H7 (cell line): ENCODE measurements around the gene FFAR3. TPM values are rescaled to one million over a fixed set of nuclear protein-coding genes. Genes with fewer than 3 reads are reported as not detected.

ENCODE experiments used
- DNase-seq: peaks from one replicate; pipeline ENCODE4 v3.0.0; 2012
- H3K27me3 ChIP-seq: 2 replicates; pipeline ENCODE4 v1.6.0; 2011; ENCODE audit warnings: mild to moderate bottlenecking, low read length; ENCODE audit not compliant: control insufficient read depth, insufficient read depth
- H3K36me3 ChIP-seq: replicated peaks from 2 replicates; pipeline ENCODE4 v1.5.1; 2011; ENCODE audit warnings: low read length; ENCODE audit not compliant: control insufficient read depth, insufficient read depth
- H3K4me3 ChIP-seq: 2 replicates; pipeline ENCODE4 v1.5.1; 2011; ENCODE audit warnings: low read depth, mild to moderate bottlenecking, control low read depth, low read length, moderate library complexity; ENCODE audit not compliant: insufficient read depth
- total RNA-seq: library from RNA; depleted of rRNA; stranded (reverse); fragments of >200 nt; shearing (Covaris generic); gene quantifications from 2 replicates; pipeline ENCODE4 v1.2.3, GENCODE V29; 2014; rRNA removed

Gene FFAR3, protein sequence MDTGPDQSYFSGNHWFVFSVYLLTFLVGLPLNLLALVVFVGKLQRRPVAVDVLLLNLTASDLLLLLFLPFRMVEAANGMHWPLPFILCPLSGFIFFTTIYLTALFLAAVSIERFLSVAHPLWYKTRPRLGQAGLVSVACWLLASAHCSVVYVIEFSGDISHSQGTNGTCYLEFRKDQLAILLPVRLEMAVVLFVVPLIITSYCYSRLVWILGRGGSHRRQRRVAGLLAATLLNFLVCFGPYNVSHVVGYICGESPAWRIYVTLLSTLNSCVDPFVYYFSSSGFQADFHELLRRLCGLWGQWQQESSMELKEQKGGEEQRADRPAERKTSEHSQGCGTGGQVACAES
- not detected in 2 replicates for total RNA-seq

DNA sequence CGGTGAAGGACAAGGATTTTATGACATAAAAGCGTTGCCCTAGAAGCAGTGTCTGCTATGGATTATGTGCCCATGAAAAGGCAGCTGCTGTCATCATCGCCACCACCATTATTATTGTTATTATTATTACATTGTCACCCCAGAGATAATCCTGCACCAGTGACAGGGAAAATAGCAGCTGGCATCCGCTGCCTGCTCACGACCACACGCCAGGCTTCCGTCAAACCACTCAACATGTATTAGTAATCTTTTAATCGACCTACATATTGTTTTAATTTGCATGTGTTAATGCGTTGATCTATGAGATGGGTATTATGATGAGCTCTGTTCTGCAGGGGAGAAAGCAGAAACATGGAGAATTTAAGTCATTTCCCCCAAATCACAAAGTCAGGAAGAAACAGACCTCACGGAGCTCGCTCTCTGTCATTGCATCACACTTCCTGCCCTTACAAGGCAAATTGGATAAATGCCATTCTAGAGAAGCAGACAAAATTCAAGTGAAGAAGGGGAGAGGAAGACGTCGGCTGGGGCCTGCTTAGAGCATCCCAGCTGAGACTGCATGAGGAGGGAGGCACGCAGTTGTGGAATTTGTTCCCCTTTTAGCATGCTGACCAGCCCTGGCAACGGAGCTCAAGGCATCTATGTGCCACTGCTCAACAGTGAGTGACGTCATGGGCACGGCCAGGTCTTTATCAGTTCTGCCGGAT lies at the start of gene FFAR3:
FFAR3 (plus strand) TSS at position 594 of the 707 bp plus-strand sequence. CDS start 431 bp downstream, outside the sequence.
- Histone ChIP-seq H3K4me3 (no peak within 1 kb of the TSS), H3K27me3 (no peaks in the 10 kb centered on the region), H3K36me3 (no peaks in the 10 kb centered on the region)
- no peak for DNase-seq

DNA sequence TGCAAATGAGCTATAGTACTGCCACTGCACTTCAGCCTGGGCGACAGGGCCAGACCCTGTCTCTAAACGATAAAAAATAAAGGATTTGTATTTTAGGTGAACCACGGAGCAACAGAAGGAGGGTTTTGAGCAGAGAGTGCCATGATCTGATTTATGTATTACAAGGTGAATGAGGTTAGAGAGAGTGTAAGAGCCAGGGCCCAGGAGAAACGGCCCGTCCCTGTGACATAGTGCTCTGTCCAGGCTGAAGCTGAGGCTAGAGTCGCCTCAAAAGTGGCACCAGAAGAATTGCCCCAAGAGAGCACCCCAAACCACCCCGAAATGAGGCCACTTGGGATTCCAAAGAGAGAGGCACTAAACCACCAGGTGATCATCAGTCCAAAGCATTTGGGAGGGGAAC lies 49.4 kb upstream of the FFAR3 start:
- H3K4me3 ChIP-seq, result no peak overlapping the region
- no peak for DNase-seq
- no peaks in the 10 kb centered on the region for H3K27me3 ChIP-seq
- H3K36me3 ChIP-seq, result no peaks in the 10 kb centered on the region

DNA sequence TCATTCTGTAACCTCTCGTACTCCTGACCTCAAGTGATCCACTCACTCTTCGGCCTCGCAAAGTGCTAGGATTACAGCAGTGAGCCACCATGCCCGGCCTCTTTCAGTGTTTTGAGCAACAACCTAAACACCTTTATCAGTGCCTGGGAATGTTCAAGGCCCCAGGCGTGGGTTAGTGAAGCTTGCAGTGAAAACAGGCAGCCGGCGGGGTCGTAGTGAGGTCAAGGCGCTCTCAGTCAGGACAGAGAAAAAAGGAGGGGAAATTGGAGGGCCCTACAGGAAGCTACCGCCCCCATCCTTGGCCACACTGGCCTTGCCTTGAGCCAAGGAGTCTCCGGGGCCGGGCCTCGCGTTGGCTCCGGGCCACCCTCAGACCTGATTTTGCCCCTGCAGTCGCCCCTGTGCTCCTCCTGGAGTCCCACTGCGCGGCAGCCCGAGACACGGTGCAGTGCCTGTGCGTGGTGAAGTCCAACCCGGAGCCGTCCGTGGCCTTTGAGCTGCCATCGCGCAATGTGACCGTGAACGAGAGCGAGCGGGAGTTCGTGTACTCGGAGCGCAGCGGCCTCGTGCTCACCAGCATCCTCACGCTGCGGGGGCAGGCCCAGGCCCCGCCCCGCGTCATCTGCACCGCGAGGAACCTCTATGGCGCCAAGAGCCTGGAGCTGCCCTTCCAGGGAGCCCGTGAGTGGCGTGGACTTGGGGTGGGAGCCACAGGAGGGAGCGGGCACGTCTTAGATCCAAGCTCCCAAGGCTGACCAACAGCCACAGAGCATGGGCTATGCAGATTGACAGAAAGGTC lies 48.6 kb upstream of the FFAR3 start:
- H3K36me3 ChIP-seq, result no peaks in the 10 kb centered on the region
- no peak for DNase-seq

GRCh38 chr19:35310331-35310730 lies 47.9 kb upstream of the FFAR3 start:
- no peak overlapping the region for H3K4me3 ChIP-seq
- no peak for DNase-seq
- no peaks in the 10 kb centered on the region for H3K27me3 ChIP-seq
- no peaks in the 10 kb centered on the region for H3K36me3 ChIP-seq

More for the DNA sequence above, 48.6 kb upstream of the FFAR3 start:
- no peak overlapping the region for H3K4me3 ChIP-seq
- H3K27me3 ChIP-seq, result no peaks in the 10 kb centered on the region

DNA sequence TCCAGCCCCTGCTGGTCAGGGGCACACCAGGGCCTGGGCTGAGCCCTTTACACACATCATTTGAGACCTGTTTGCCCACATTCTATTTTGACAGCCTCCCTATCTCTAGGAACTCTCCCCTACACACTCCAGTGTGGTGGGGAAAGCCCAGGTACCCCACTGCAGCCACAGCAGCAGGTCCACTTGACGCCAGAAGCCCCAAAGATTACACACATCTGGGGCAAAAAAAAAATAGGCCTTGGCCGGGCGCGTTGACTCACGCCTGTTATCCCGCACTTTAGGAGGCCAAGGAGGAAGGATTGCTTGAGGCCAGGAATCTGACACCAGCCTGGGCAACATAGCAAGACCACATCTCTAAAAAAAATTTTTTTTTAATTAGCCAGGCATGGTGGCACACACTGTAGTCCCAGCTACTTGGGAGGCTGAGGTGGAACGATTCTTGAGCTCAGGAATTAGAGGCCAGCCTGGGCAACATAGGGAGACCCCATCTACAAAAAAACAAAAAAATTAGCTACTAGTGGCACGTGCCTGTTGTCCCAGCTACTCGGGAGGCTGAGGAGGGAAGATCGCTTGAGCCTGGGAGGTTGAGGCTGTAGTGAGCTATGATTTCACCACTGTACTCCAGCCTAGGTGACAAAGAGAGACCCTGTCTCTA lies 47.3 kb upstream of the FFAR3 start:
- no peak for DNase-seq
- H3K4me3 ChIP-seq, result no peak overlapping the region
- no peaks in the 10 kb centered on the region for H3K36me3 ChIP-seq
- no peaks in the 10 kb centered on the region for H3K27me3 ChIP-seq

DNA sequence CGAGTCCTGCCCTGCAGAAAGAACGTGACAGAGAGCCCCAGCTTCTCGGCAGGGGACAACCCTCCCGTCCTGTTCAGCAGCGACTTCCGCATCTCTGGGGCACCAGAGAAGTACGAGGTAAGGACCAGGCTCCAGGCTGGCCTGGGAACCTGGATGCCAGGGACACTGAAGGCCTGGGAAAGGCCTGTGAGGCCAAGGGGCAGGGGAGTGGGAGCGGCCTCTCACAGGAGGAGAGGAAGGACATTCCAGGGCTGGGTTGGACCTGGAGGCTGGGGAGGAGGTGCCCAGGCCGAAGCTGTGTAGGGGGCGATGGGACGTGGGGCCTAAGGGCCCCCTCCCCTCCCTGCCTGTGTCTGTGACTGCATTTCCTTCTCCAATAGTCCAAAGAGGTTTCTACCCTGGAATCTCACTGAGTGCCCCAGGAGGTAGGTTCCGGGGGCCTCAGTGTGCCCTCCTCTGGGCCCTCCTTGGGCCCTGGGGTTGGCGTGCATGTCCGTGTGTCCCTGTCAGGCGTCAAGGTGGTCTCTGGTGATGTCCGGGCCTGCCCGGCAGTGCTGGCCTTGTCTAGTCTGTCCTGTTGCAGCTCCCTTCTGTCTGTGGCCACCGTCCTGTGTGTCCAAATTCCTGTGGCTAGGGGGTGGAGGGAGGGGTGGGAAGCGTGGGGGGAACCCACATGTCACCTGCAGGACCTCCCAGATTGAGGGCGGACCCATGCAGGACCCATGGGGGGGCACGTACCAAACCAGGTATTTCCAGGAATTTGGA lies 46.2 kb upstream of the FFAR3 start:
- Histone ChIP-seq H3K36me3 (no peaks in the 10 kb centered on the region), H3K27me3 (no peaks in the 10 kb centered on the region), H3K4me3 (no peak overlapping the region)
- DNase-seq, result no peak

- H3K36me3 ChIP-seq, result no peaks in the 10 kb centered on the region
- no peak for DNase-seq
- H3K27me3 ChIP-seq, result no peaks in the 10 kb centered on the region
- no peak overlapping the region for H3K4me3 ChIP-seq
Measured at GRCh38 chr19:35313587-35313986, 44.7 kb upstream of the FFAR3 start.

- no peak for DNase-seq
- Histone ChIP-seq H3K4me3 (no peak overlapping the region), H3K27me3 (no peaks in the 10 kb centered on the region), H3K36me3 (no peaks in the 10 kb centered on the region)
Measured at GRCh38 chr19:35314031-35314430, 44.2 kb upstream of the FFAR3 start.

- no peaks in the 10 kb centered on the region for H3K36me3 ChIP-seq
- no peaks in the 10 kb centered on the region for H3K27me3 ChIP-seq
- H3K4me3 ChIP-seq, result no peak overlapping the region
- DNase-seq, result no peak
Measured at GRCh38 chr19:35314858-35315470, 43.3 kb upstream of the FFAR3 start.

DNA sequence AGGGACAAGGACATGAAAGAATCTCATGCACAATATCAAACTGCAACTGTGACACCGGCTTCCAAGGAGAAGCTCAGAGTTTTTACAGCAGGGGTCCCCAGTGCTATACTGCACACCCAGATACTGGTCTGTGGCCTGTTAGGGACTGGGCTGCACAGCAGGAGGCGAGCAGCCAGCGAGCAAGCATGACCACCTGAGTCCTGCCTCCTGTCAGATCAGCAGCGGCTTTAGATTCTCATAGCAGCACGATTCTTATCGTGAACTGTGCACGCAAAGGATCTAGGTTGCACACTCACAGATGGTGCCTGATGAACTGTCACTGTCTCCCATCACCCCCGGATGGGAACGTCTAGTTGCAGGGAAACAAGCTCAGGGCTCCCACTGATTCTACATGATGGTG lies 42.4 kb upstream of the FFAR3 start:
- Histone ChIP-seq H3K27me3 (no peaks in the 10 kb centered on the region), H3K36me3 (no peaks in the 10 kb centered on the region), H3K4me3 (no peak overlapping the region)
- DNase-seq, result no peak

- no peaks in the 10 kb centered on the region for H3K36me3 ChIP-seq
- DNase-seq, result no peak
- no peaks in the 10 kb centered on the region for H3K27me3 ChIP-seq
- H3K4me3 ChIP-seq, result no peak overlapping the region
Measured at GRCh38 chr19:35316560-35316959, 41.7 kb upstream of the FFAR3 start.

- no peak for DNase-seq
- H3K4me3 ChIP-seq, result no peak overlapping the region
- no peaks in the 10 kb centered on the region for H3K27me3 ChIP-seq
- no peaks in the 10 kb centered on the region for H3K36me3 ChIP-seq
Measured at GRCh38 chr19:35317464-35318043, 40.7 kb upstream of the FFAR3 start.

DNA sequence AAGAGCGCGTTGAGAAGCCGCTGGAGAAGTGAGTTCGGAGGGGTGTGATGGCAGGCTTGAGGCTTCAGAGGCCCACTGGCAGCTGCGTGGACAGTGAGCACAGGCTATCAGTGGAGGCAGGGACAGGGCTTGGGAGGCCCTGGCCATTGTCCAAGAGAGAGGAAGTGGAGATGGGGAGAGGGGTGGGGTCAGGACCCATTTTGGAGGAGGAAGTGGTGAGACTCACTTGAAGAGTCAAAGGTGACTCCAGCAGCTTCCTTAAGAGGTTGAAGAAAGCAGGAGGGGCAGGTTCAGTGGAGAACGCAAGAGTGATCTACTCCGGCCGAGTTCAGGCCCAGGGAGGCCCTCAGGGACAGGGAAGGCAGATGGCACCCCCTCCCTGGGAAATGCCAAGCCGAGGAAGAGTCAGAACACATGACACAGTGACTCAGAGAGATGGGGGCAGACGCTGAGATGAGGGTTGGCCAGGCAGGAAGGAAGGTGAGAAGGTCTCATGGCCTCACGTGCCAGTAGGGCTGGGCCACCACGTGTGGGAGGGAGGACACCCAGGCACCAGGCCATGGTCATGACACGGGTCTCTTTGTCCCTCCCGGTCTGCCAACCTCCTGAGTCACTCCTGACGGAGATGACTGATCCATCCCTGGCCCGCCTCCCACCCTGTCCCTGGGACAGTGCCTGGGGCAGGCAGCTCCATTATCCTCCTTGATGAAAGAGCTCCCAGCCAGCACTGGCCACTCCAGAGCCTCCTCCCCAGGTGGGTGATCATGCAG lies 39.4 kb upstream of the FFAR3 start:
- Histone ChIP-seq H3K27me3 (no peaks in the 10 kb centered on the region), H3K4me3 (no peak overlapping the region), H3K36me3 (no peaks in the 10 kb centered on the region)
- DNase-seq, result no peak
